AG09309 (cell line): ENCODE data around the gene GABRP.

Experiments used
- DNase-seq: peaks from one replicate; pipeline ENCODE4 v3.0.0-alpha.2; 2010; ENCODE audit warnings: low read depth
- H3K4me3 ChIP-seq: 2 replicates; pipeline ENCODE4 v1.5.1; 2011; ENCODE audit warnings: mild to moderate bottlenecking, low read depth, low read length, moderate library complexity; ENCODE audit not compliant: control insufficient read depth
- TF ChIP-seq, protein P1 (sequence below): IDR thresholded peaks from 2 replicates; pipeline ENCODE4 v1.5.1; 2011; ENCODE audit warnings: mild to moderate bottlenecking, low read depth, low read length, inconsistent platforms; ENCODE audit not compliant: insufficient read depth, control insufficient read depth; ENCODE audit errors: missing control alignments

Gene GABRP

GRCh38 chr5:170811719-170812118 is 28.2 kb downstream of the GABRP start:
- DNase-seq = no peak
- TF ChIP-seq, protein P1, sequence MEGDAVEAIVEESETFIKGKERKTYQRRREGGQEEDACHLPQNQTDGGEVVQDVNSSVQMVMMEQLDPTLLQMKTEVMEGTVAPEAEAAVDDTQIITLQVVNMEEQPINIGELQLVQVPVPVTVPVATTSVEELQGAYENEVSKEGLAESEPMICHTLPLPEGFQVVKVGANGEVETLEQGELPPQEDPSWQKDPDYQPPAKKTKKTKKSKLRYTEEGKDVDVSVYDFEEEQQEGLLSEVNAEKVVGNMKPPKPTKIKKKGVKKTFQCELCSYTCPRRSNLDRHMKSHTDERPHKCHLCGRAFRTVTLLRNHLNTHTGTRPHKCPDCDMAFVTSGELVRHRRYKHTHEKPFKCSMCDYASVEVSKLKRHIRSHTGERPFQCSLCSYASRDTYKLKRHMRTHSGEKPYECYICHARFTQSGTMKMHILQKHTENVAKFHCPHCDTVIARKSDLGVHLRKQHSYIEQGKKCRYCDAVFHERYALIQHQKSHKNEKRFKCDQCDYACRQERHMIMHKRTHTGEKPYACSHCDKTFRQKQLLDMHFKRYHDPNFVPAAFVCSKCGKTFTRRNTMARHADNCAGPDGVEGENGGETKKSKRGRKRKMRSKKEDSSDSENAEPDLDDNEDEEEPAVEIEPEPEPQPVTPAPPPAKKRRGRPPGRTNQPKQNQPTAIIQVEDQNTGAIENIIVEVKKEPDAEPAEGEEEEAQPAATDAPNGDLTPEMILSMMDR = no peak
- H3K4me3 ChIP-seq = no peak overlapping the region

GRCh38 chr5:170813231-170813630 is 29.7 kb downstream of the GABRP start:
- DNase-seq = no peak
- TF ChIP-seq, protein P1 = no peak
- no peak overlapping the region for H3K4me3 ChIP-seq

GRCh38 chr5:170817195-170817594 is 33.7 kb downstream of the GABRP start:
- TF ChIP-seq, protein P1 = no peak
- DNase-seq = no peak
- H3K4me3 ChIP-seq = no peak overlapping the region

GRCh38 chr5:170818232-170818631 is 34.7 kb downstream of the GABRP start:
- DNase-seq = peak; percentile 71
- TF ChIP-seq, protein P1 = no peak
- no peak overlapping the region for H3K4me3 ChIP-seq

- DNase-seq = no peak
- TF ChIP-seq, protein P1 = no peak
- no peak overlapping the region for H3K4me3 ChIP-seq
Measured at GRCh38 chr5:170819824-170820223, 36.3 kb downstream of the GABRP start.

DNA sequence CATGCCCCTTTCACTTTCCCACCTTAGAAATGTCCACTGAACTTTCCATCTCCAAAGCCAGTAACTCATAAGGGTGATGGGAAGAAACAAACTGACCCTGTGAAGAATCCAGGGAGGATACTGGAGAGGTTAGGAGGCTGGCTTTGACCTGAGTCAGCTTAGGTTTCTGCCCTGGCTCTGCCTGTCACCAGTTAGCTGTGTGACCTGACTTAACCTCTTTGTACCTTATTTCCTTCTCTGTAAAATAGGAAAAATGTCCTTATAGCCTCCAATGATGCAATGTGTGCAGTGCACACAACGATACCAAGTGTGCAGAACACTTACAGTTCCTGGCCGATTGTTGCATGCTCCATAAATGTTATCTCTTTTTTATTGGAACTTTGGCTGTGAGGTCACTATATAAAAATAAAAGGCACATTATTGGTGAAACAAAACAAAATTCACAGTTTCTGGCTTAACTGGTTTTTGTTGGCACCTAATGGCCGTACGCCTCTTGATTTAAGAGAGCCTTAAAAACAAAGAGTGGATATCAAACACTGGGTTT is 37.8 kb downstream of the GABRP start:
- H3K4me3 ChIP-seq = no peak overlapping the region
- DNase-seq = no peak
- TF ChIP-seq, protein P1 = no peak

DNA sequence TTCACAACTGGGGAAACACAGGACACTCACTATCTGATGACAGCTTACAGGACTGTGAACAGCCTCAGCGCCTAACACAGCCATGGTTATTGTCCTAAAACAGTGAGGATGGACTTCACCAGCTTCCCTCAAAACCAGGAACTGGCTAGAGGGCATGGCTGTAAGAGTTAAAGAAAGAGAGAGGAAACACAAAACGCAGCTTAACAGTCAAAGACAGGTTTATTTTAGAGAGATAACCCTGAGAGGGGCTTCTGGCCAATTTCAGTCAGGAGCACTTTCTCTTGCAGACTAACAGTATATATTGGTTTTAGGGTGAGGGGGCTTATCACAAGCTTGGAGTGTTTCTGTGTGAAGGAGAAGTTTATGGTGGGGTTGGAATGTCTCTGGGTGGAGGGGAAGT is 42.6 kb downstream of the GABRP start:
- H3K4me3 ChIP-seq = no peak overlapping the region
- DNase-seq = no peak
- TF ChIP-seq, protein P1 = no peak
